SK-N-SH (cell line): ENCODE data around the gene PAPSS2. TPM values are rescaled to one million over a fixed set of nuclear protein-coding genes. Genes with fewer than 3 reads are reported as not detected.
A peak's percentile ranks its signal among the peaks of the same experiment; 100 is the strongest.

Experiments
- CTCF ChIA-PET: fragments of 300-600, 350-600 bp; formaldehyde crosslinking; extraction: SDS; loops from one replicate; lab custom pipeline; 2021; lab: Yijun Ruan, JAX
- POLR2A ChIA-PET: fragments of 350-600 bp; sonication (Branson Sonifier 250); formaldehyde crosslinking; extraction: SDS; loops from one replicate; lab custom pipeline; 2020; ENCODE audit warnings: antibody characterized with exemption, inconsistent platforms; lab: Yijun Ruan, JAX
- DNase-seq: peaks from one replicate; pipeline ENCODE4 v3.0.0; 2012
- H2AFZ ChIP-seq: fragments of 200-600 bp; sonication (generic); 2 replicates; pipeline ENCODE4 v1.8.1; 2016; ENCODE audit warnings: antibody characterized with exemption, mild to moderate bottlenecking, low read depth
- H3F3A ChIP-seq: fragments of 200-600 bp; sonication (generic); replicated peaks from 2 replicates; pipeline ENCODE3; 2016; ENCODE audit warnings: antibody characterized with exemption, mild to moderate bottlenecking; ENCODE audit not compliant: insufficient read depth
- H3K27ac ChIP-seq, 2 experiments: fragments of 200-500 bp in 1 of 2; fragments of 200-600 bp in 1 of 2; sonication (Bioruptor generic) in 1 of 2; sonication (generic), shearing (Covaris generic) in 1 of 2; 2 replicates each; pipeline versions ENCODE4 v1.5.1 to v1.6.1; 2014 to 2016; ENCODE audit warnings: low read depth in 2 of 2, inconsistent platforms in 1 of 2, low read length in 1 of 2, mild to moderate bottlenecking in 1 of 2, mixed read lengths in 1 of 2
- H3K27me3 ChIP-seq: fragments of 200-600 bp; sonication (generic), shearing (Covaris generic); 2 replicates; pipeline ENCODE4 v1.6.1; 2016; ENCODE audit warnings: mixed run types; ENCODE audit not compliant: insufficient read depth
- H3K36me3 ChIP-seq, 2 experiments: fragments of 200-500 bp in 1 of 2; fragments of 200-600 bp in 1 of 2; sonication (Bioruptor generic) in 1 of 2; sonication (generic) in 1 of 2; replicated peaks in 1 of 2; 2 replicates each; pipeline versions ENCODE3 to v1.5.1; 2014 to 2016; ENCODE audit warnings: low read length in 1 of 2, mild to moderate bottlenecking in 1 of 2; ENCODE audit not compliant: insufficient read depth in 2 of 2, control insufficient read depth in 1 of 2
- H3K4me1 ChIP-seq, 2 experiments: fragments of 200-500 bp in 1 of 2; fragments of 200-600 bp in 1 of 2; sonication (Bioruptor generic) in 1 of 2; sonication (generic), shearing (Covaris generic) in 1 of 2; 2 replicates each; pipeline versions ENCODE4 v1.5.1 to v1.6.1; 2014 to 2016; ENCODE audit warnings: low read depth in 1 of 2, low read length in 1 of 2, mixed run types in 1 of 2; ENCODE audit not compliant: insufficient read depth in 2 of 2, control insufficient read depth in 1 of 2
- H3K4me2 ChIP-seq: fragments of 200-600 bp; sonication (generic), shearing (Covaris generic); 2 replicates; pipeline ENCODE4 v1.6.1; 2017; ENCODE audit warnings: mixed run types
- H3K4me3 ChIP-seq, 2 experiments: fragments of 200-500 bp in 1 of 2; fragments of 200-600 bp in 1 of 2; sonication (Bioruptor generic) in 1 of 2; sonication (generic), shearing (Covaris generic) in 1 of 2; 2 replicates each; pipeline versions ENCODE4 v1.5.1 to v1.8.1; 2014 to 2016; ENCODE audit warnings: low read depth in 2 of 2, inconsistent platforms in 1 of 2, low read length in 1 of 2, mild to moderate bottlenecking in 1 of 2, mixed read lengths in 1 of 2, moderate library complexity in 1 of 2
- H3K79me2 ChIP-seq: fragments of 200-600 bp; sonication (generic); 2 replicates; pipeline ENCODE4 v1.8.1; 2017; ENCODE audit warnings: mild to moderate bottlenecking; ENCODE audit not compliant: insufficient read depth
- H3K9ac ChIP-seq: fragments of 200-600 bp; sonication (generic); 2 replicates; pipeline ENCODE4 v1.6.1; 2017; ENCODE audit warnings: mixed run types
- H3K9me2 ChIP-seq: fragments of 200-600 bp; sonication (generic); 2 replicates; pipeline ENCODE4 v1.6.1; 2017; ENCODE audit warnings: mixed run types
- H3K9me3 ChIP-seq: fragments of 200-600 bp; sonication (generic); 2 replicates; pipeline ENCODE4 v1.6.1; 2017; ENCODE audit warnings: mixed run types, mild to moderate bottlenecking, moderate library complexity
- H4K20me1 ChIP-seq: fragments of 200-600 bp; sonication (generic); 2 replicates; pipeline ENCODE4 v1.6.1; 2017; ENCODE audit warnings: mild to moderate bottlenecking, mixed run types; ENCODE audit not compliant: insufficient read depth
- CHD2 ChIP-seq: fragments of 150-350 bp; IDR thresholded peaks from 2 replicates; pipeline ENCODE4 v1.6.1; 2018; ENCODE audit warnings: low read length; ENCODE audit not compliant: partially characterized antibody
- EP300 ChIP-seq, 2 experiments: IDR thresholded peaks; 2 replicates each; pipeline versions ENCODE4 v1.4.0 to v1.6.1; 2012; ENCODE audit warnings: borderline replicate concordance in 1 of 2, low read depth in 1 of 2, low read length in 1 of 2
- EZH2phosphoT487 ChIP-seq: fragments of 200-600 bp; sonication (generic); IDR thresholded peaks from 2 replicates; pipeline ENCODE4 v1.6.1; 2017; ENCODE audit warnings: low read depth, mixed run types, mild to moderate bottlenecking, antibody characterized with exemption, moderate library complexity, borderline replicate concordance
- FOXM1 ChIP-seq: IDR thresholded peaks from 2 replicates; pipeline ENCODE4 v1.4.0; 2012; ENCODE audit warnings: low read depth, mild to moderate bottlenecking
- GABPA ChIP-seq: IDR thresholded peaks from 2 replicates; pipeline ENCODE4 v1.4.0; 2012; ENCODE audit warnings: low read depth, mild to moderate bottlenecking
- IRF3 ChIP-seq: fragments of 150-350 bp; IDR thresholded peaks from 2 replicates; pipeline ENCODE4 v1.6.1; 2016; ENCODE audit warnings: mild to moderate bottlenecking, low read depth, low read length
- MAX ChIP-seq: IDR thresholded peaks from 2 replicates; pipeline ENCODE4 v1.4.0; 2012; ENCODE audit warnings: low read depth
- MEF2A ChIP-seq: IDR thresholded peaks from 2 replicates; pipeline ENCODE4 v1.4.0; 2012; ENCODE audit warnings: low read depth, borderline replicate concordance
- MXI1 ChIP-seq: IDR thresholded peaks from 2 replicates; pipeline ENCODE4 v1.6.1; 2012; ENCODE audit warnings: mild to moderate bottlenecking, low read depth, low read length, improper control_type of control experiment
- NFIC ChIP-seq: IDR thresholded peaks from 2 replicates; pipeline ENCODE4 v1.4.0; 2012; ENCODE audit warnings: borderline replicate concordance
- NRF1 ChIP-seq: IDR thresholded peaks from 2 replicates; pipeline ENCODE4 v1.6.1; 2012; ENCODE audit warnings: low read depth, mild to moderate bottlenecking, low read length
- PBX3 ChIP-seq: IDR thresholded peaks from 2 replicates; pipeline ENCODE4; 2012
- RFX5 ChIP-seq: IDR thresholded peaks from 2 replicates; pipeline ENCODE4 v1.6.1; 2012; ENCODE audit warnings: mild to moderate bottlenecking, improper control_type of control experiment, low read length
- SMC3 ChIP-seq: IDR thresholded peaks from 2 replicates; pipeline ENCODE4 v1.6.1; 2012; ENCODE audit warnings: low read depth, low read length, improper control_type of control experiment
- TCF12 ChIP-seq: IDR thresholded peaks from 2 replicates; pipeline ENCODE4 v1.4.0; 2012
- USF2 ChIP-seq: fragments of 150-350 bp; IDR thresholded peaks from 2 replicates; pipeline ENCODE4 v1.6.1; 2017; ENCODE audit warnings: antibody characterized with exemption, low read length, low read depth, borderline replicate concordance
- polyA plus RNA-seq, 3 experiments: library from polyadenylated mRNA; depleted of rRNA; stranded (reverse); fragments of >200 nt; gene quantifications; 2 replicates each; pipeline ENCODE4 v1.2.3, GENCODE V29; 2012

Gene PAPSS2
- polyA plus RNA-seq, 1 of the 3 experiments (the other 2 are of a cell fraction), result 50.0 TPM

- H3K27ac ChIP-seq, result peak overlapping the region in 1 of 2 experiments; percentile 70; a peak in 2 of 4 replicates
- H3K9me2 ChIP-seq, result no peaks in the 10 kb centered on the region
- no peak overlapping the region for H2AFZ ChIP-seq
- peaks cover 0 to 16% of the 10 kb centered on the region in 2 experiments; a peak in 2 of 4 replicates for H3K4me1 ChIP-seq
- peaks cover 89% of the 10 kb centered on the region for H3K79me2 ChIP-seq
- H3K9ac ChIP-seq, result peak overlapping the region; percentile 20; the same call in 1 of the 2 replicates
- H3F3A ChIP-seq, result peaks cover 35% of the 10 kb centered on the region
- no peaks in the 10 kb centered on the region for H4K20me1 ChIP-seq
- CTCF ChIA-PET, result no interaction called here
- H3K36me3 ChIP-seq, result peaks cover 4 to 19% of the 10 kb centered on the region in 2 experiments
- no peak for TF ChIP-seq TCF12
- TF ChIP-seq MAX, result no peak
- no peak for TF ChIP-seq MEF2A
- no peak for TF ChIP-seq IRF3
- TF ChIP-seq NFIC, result no peak
- TF ChIP-seq MXI1, result no peak
- TF ChIP-seq PBX3, result no peak
- no peak for TF ChIP-seq NRF1
- no peak for TF ChIP-seq CHD2
- no peak for TF ChIP-seq EZH2phosphoT487
- no peak for TF ChIP-seq GABPA
- TF ChIP-seq EP300 (IDR thresholded peaks at IDR 0.05; ENCODE audit: borderline replicate concordance in 1 of 2, low read depth in 1 of 2, low read length in 1 of 2), result no peak
- no peak for TF ChIP-seq FOXM1
- TF ChIP-seq USF2, result no peak
- no peak for TF ChIP-seq SMC3
- TF ChIP-seq RFX5, result no peak
- TF ChIP-seq, all 33 proteins: peak for 0
- no peaks in the 10 kb centered on the region for H3K27me3 ChIP-seq
- H3K4me2 ChIP-seq, result peak overlapping the region; percentile 35; the same call in 1 of the 2 replicates
- H3K4me3 ChIP-seq, result no peak overlapping the region
- POLR2A ChIA-PET, result no interaction called here
- no peaks in the 10 kb centered on the region for H3K9me3 ChIP-seq
- DNase-seq, result no peak
Measured at GRCh38 chr10:87670586-87670985, 10.9 kb downstream of the PAPSS2 start.
